ENCODE results near the gene SAMD4A.

DNA sequence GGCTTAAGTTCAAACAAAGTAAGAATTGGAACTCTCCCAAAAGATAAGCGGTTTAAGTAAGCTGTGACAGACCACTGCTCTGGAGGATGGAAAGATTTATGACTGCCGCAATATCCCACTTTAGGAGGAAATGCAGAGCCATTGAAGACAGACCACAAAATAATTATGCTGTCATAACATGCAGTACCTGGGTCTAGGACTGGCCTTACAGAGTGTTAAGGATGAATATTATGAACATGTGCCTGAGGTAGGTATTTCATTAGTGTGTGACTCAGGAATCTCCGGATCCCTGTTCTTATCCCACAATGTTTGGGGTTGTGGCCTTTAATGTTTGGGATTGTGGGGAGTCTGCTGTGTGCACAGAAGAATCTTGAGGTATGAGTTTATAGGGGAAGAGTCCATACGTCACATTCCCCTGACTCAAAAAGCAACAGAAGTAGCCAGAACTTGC is 114.9 kb downstream of the SAMD4A start:
- no peak for TF ChIP-seq EZH2 (IDR thresholded peaks at IDR 0.05; ENCODE audit: low read depth)
- TF ChIP-seq, protein P1, sequence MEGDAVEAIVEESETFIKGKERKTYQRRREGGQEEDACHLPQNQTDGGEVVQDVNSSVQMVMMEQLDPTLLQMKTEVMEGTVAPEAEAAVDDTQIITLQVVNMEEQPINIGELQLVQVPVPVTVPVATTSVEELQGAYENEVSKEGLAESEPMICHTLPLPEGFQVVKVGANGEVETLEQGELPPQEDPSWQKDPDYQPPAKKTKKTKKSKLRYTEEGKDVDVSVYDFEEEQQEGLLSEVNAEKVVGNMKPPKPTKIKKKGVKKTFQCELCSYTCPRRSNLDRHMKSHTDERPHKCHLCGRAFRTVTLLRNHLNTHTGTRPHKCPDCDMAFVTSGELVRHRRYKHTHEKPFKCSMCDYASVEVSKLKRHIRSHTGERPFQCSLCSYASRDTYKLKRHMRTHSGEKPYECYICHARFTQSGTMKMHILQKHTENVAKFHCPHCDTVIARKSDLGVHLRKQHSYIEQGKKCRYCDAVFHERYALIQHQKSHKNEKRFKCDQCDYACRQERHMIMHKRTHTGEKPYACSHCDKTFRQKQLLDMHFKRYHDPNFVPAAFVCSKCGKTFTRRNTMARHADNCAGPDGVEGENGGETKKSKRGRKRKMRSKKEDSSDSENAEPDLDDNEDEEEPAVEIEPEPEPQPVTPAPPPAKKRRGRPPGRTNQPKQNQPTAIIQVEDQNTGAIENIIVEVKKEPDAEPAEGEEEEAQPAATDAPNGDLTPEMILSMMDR (conservative IDR thresholded peaks at IDR 0.05) = no peak

Data from PC-9 (cell line).